Femur (tissue), 1 donor: Measurements from ENCODE around the gene A4GALT.
"Not testable (repeated sequence)": the region's sequence is repeated elsewhere in the genome, so short reads cannot be mapped to it uniquely, and the experiment has no call there.

Experiments used
- DNase-seq: peaks from one replicate; pipeline ENCODE4 v3.0.0-alpha.2; 2017

The A4GALT gene

DNA sequence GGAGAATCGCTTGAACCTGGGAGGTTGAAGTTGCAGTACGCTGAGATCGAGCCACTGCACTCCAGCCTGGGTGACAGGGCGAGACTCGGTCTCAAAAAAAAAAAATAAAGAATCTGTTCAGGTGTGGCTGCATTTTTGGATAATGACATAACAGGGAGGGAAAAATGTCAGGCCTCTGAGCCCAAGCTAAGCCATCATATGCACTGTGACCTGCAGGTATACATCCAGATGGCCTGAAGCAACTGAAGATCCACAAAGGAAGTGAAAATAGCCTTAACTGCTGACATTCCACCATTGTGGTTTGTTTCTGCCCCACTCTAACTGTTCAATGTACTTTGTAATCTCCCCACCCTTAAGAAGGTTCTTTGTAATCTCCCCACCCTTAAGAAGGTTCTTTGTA, 19.6 kb upstream of the A4GALT start:
- DNase-seq = not testable (repeated sequence)

DNA sequence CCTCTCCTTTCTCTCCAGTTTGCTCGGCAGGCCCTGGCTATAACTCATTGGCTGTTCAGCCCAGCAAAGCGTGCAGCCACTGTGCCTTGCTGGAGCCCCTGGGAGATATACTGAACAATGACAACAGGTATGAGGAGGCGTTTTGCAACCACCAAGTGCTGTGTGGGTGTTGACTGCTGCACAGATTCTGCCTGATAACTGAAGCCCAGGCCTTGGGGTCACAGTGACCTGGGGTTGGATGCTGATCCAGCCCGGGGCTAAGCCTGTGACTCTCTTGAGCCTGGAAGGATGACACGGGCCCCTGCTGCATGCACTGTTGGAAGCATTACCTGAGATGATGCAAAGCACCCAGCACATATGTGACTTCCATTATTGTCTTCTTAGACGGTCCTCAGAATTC, 13.7 kb upstream of the A4GALT start:
- DNase-seq = no peak

DNA sequence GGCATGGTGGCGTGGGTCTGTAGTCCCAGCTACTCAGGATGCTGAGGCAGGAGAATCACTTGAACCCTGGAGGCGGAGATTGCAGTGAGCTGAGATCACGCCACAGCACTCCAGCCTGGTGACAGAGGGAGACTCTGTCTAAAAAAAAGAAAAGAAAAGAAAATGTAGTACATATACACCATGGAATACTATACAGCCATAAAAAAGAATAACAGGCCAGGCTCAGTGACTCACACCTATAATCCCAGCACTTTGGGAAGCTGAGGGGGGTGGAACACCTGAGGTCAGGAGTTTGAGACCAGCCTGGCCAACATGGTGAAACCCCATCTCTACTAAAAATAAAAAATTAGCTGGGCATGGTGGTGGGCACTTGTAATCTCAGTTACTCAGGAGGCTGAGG, 12.7 kb upstream of the A4GALT start:
- not testable (repeated sequence) for DNase-seq

DNA sequence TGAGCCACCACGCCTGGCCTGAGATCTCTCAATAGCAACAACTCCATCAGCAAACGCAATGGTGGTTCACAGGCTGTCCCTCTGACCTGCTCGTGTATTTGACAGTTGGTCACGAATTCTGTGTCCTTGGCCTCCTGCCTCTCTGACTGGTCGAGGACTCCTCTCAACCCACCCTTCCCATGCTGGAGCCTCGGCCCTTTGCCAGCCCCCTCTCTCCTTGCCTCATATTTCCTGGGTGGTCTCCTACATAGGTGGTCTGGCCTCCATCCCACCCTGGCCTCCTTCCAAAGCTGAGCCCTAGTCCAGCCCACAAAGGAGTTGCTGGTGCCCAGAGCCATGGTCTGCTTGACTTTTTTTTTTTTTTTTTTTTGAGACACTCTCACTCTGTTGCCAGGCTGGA, 11.4 kb upstream of the A4GALT start:
- no peak for DNase-seq

DNA sequence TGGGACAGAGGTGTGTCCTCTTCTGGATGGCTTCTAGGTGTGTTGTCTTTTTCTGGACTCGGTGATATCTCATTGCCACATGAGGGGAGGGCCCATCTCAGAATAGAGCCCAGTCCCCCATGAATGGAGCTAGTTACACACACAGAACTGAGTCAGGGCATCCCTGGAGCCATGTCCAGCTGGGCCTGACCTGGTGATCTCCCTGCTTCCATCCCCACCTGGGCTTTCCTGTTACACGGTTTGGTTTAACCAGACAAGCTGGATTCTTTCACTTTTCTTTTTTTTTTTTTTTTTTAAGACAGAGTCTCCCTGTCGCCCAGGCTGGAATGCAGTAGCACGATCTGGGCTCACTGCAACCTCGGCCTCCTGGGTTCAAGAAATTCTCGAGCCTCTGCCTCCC, 6.1 kb upstream of the A4GALT start:
- no peak for DNase-seq

DNA sequence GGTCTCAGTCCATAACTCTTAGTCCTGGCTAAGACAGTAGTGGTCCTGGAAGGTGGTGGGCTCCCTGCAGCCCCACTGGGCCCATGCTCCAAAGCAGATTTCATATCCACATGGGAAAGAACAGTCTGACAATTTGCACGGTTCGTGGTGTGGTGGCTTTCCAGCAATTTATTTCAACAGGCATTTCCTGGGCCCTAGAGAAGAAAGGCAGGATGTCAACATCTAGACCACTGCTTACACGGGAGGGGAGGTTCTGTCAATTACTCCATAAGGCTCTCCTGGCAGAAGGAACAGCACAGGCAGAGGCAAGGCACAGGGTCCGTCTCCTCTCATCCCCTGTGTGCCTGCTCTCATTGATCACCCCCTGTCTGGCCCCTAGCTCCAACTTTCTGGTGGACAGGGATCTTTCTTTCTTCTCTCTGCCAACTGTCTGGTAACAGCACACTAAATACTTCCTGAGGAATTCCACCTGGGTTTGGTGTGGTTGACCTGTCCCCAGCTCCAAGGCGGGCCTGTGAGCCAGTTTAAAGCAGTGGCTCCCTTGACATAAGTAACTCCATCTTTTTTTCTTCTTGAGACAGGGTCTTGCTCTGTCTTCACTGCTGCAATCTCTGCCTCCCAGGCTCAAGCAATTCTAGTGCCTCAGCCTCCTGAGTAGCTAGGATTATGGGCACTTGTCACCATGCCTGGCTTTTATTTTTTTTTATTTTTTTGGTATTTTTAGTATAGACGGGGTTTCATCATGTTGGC, 5.1 kb upstream of the A4GALT start:
- DNase-seq = no peak

DNA sequence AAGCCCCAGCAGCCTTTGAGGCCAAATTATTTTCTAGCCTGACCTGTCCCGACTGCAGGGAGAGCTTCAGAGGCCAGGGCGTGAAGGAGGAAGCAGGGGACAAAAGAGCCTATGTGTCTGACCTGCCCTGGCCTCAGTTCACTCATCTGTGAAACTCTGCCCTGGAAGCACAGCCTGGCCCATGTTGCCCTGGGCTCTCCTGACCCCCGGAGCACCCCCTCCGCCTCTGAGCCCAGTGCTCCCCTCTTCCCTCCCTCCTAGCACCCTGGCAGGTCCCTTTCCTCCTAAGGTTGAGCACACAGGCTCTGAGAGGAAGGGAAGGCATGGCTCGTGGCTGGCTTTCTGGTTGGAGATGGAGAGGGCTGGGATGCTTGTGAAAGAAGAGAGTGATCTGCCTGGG, 3.4 kb upstream of the A4GALT start:
- DNase-seq = no peak

DNA sequence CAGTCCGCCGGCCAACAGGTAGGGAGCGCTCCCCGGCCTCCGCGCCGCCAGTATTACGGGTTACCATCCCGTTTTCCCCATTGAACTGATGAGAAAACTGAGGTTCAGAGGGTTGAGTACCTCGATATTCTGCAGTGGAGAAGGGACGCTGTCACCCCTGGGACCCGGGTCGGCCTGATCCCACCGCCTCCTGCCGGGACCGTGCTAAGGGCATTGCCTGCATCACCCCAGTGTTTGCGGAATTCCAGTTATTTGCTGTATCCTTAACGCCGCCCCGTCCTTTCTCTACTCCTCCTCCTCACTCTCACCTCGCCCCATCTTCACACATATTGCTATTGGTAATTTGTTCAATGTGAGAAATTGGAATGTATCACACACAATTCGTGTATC, 370 bp upstream of the A4GALT start:
- DNase-seq = no peak

DNA sequence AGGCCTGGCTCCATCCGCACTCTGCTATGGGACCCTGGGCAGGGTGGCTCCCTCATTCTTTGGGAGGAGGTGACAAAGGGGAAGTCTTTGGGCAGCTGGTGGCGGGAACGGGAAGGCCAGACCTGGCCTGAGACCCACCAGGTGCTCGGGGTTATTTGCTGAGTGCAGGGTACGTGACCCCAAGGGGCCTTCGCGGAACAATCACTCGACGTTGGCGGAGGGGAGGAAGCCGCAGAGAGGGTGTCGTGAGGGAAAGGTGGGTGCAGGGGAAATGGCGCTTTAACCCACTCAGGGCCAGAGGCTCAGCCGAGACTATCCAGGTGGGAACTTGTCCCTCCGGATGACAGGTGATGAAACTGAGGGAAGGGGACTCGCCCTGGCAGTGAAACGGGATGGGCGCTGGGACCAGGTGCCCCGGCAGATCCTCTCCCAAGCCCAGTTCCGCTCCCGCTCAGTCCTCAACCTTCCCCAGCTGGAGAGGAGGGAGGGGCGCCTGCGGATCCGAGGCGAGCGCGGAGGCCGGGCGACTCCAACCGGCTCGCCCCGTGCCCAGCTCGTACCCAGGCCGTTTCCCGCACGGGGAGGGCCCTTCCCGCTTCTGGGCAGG, 911 bp downstream of the A4GALT start:
- no peak for DNase-seq

DNA sequence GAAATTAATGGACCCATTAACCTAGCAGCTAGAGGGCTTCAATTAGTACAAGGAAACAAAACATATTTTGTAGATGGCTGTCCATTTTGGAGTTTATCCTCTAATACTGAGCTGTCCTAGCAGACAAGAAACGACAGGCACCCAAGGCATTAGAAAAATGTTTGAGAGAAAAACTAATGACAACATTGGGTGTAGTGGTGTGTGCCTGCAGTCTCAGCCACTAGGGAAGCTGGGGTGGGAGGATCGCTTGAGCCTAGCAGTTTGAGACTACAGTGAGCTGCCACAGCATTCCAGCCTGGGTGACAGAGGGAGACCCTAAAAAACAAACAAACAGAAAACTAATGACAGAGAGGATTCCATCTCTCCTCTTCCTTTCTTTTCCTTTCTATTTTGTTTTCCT, 1.5 kb downstream of the A4GALT start:
- DNase-seq = no peak

DNA sequence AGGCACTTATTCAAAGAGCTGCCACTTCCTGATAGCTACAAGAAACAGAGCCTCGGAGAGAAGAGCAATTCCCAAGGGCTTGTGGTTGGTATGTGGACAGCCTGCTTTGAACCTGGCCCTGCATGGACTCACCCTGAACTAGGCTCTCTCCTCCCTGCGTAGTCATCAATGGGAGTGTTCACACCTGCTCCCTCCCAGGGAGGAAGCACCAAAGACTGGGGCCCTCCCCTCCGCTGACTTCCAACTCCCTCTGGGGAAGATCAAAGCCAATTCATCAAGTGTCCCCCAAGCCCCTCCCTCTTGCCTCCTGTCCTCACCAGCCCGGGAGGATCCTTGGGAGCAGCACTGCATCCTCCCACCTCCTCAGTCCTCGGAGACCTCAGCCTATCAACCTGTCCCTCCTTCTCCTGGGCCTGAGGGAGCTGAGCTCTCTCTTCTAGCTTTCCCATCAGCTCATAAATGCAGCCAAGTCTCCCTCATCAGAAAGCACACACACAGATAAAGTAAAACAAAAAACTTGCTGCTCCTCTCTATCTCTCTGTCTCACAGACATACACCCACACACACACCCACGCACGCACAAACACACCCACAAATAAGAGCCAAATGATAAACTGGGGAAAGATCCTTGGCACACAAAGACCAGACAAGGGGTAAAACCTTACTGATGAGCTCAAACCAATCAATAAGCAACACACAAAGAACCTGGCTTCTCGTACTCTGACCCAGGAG, 3.3 kb downstream of the A4GALT start:
- DNase-seq = no peak

DNA sequence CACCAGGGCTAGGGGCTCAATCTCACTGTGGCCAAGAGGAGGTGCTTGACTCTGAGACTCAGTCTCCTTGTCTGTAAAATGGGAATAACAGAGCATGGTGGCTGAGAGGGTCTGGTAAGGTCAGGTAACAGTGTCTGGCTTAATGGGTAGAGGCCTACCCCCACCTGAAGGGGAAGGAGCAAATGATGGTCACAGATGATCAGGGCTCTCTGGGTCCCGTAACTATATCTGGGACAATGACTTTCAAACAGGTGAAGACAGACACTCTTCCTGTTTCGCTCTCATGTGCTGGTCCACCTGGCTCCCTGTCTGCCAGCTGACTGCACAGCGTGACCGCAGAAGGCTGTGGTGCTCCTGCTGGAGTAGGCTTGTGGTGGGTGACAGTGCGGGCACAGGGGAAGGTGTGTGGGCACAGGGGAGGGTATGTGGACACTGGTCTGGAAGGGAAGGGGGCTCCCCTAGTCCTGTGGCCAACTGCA, 4.0 kb downstream of the A4GALT start:
- DNase-seq = no peak

DNA sequence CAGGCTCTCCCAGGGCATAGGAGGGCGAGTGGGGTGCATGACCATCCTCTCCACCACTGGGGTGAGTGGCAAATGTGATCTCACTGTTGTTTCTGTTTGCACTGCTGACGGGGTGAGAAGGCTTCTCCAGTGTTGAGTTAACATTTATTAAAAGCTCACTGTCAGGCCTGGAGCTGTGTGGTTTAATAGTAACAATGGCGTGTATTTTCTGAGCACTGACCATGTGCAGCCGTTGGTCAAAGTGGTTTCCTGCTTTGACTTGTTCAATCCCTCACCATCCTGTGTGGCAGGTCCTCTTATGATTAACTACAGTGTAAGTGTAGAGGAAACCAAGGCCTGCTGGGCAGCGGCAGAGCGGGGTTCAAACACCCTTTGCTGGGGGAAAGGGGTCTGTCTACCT, 4.4 kb downstream of the A4GALT start:
- DNase-seq = no peak

DNA sequence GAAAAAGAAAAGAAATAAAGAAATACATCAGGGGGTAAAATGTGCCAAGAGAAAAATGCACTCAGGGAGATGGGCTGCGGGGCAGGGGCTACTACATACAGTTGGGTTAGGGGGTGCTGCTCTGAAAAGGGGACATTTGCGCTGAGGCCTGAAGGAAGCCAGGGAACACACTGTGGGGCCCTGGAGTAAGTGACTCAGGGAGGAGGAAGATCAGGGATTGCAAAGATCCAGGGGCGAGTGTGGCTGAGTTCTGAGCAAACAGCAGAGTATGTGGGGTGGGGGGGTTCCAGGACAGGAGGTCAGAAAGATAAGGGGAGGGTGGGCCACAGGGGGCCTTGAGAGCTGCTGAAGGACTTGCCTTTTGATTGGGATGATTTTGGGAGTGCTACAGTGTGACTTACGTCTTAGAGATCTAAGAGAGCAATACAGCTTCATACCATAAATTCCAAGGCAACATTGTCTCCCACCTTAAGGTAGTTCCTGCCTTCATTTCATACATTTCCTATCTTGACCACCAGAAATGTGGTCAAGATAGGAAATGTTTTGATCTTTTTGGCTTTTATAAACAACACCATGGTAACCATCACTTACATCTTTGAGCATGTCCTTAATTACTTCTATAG, 5.8 kb downstream of the A4GALT start:
- no peak for DNase-seq

DNA sequence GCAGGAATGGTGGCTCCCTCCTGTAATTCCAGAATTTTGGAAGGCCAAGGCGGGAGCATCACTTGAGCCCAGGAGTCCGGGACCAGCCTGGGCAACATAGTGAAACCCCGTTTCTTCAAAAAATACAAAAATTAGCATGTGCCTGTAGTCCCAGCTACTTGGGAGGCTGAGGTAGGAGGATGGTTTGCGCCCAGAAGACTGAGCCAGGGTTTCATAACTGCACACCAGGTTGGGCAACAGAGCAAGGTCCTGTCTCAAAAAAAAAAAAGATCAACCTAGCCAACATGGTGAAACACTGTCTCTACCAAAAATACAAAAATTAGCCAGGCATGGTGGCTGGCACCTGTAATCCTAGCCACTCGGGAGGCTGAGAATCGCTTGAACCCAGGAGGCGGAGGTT, 6.4 kb downstream of the A4GALT start:
- no peak for DNase-seq

DNA sequence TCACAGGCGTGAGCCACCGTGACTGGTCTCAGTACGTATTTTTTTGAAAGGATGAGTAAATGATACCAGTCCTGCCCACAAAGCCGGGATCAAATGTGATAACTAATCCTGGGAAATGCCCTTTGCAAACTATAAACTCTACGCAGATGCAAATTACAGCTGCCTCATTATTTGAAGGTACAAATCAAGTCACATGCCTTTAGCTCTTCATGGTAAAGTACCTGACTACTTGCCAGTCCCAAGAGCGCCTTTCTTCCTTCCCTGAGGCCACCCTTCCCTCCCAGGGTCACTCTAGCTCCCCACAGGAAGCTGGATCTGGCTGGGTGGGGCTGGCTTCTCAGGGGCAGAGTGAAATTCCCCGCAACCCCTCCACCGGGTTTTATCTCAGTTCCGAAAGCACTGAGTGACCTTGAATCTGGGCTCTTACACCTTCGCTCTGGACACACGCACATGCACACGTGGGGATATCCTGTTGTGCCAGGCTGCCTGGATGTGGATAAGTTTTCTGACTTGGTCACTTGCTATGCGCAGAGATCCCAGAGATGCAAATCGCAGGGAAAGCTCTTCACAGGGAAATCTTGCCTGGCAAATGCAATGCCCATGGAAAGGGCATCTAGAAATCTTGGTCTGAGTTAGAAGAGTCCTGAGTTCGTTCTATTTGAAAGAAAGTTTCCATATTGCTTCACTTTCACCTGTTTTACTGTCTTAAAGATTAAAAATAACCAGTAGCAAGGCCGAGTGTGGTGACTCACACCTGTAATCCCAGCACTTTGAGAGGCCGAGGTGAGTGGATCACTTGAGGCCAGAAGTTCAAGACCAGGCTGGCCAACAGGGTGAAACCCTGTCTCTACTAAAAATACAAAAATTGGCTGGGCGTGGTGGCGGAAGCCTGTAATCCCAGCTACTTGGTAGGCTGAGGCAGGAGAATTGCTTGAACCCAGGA, 8.5 kb downstream of the A4GALT start:
- no peak for DNase-seq

DNA sequence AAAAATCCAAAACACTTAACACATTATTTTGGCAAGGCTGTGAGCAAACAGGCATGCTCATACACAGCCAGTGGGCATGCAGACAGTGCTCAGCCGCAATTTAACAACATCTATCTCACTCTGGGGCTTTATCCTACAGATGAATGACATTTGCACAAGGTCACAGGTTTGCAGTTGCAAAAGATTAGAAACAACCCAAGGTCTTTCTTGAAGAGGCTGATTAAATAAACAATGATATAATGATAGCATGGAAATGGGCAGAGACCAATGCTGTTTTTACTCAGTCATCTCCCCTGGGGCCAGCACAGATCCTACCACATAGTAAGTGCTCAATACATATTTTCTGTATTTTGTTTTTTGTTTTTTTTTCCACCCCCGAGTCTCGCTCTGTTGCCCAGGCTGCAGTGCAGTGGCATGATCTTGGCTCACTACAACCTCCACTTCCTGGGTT, 9.4 kb downstream of the A4GALT start:
- DNase-seq = no peak

DNA sequence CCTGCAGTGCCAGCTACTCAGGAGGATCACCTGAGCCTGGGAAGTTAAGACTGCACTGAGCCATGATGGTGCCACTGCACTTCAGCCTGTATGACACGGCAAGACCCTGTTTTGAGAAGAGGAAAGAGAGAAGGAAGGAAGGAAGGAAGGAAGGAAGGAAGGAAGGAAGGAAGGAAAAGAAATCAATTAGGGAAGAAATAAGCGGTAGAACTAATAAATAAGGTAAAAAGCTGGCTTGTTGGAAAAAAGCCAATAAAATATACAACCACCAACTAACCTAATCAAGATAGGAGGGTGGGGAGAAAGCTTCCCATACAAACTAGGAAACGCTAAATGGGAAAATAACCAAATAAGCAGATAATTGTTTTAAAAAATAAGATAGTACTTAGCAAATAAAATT, 12.3 kb downstream of the A4GALT start:
- DNase-seq = no peak

DNA sequence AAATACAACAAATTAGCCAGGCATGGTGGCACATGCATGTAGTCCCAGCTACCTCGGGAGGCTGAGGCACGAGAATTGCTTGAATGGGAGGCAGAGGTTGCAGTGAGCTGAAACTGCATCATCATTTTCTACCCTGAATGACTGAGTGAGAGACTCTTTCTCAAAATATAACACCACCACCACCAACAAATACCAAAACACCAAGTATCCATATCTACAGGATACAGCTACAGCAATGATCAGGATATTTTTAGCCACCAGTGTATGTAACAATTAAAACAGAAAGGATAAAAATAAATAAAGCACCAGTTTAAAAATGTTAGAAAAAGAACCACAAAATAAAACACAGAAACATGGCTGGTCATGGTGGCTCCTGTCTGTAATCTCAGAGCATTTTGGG, 13.2 kb downstream of the A4GALT start:
- DNase-seq = no peak

DNA sequence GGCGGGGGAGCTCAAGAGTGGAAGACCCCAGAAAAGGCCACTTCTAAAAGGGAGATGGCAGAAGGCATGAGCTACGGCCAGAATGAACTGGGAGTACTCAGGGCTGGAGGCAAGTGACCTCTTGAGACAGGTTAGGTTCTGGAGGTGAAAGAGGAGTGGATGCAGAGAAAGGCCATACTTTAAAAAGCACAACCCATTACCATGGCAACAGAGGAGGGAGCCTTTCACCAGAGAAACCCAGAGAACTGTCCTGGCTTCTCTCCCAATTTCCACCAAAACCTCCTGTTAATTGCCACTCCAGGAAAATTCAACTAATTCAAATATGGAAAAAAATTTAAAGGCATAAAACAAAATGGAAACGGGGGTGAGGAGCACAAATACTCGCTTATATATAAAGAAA, 15.8 kb downstream of the A4GALT start:
- DNase-seq = no peak

DNA sequence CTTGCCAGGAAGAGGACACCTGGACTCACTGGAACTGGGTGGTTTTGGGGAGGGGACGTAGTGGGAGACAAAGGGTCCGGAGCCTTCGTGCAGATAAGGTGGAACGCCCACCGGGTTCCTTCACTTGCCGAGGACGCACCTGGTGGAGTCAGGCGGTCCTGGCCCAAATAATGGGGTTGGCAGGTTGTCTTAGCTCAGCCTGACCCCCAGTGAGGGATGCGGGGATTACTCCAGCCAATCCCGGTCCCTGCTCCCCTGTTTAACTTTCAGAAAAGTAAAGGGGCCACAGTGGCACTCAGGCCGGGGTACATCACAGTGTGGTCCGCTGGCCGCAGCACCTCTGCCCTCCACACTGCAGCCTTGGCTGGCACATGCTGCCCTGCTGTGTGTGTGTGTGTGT, 18.0 kb downstream of the A4GALT start:
- no peak for DNase-seq

DNA sequence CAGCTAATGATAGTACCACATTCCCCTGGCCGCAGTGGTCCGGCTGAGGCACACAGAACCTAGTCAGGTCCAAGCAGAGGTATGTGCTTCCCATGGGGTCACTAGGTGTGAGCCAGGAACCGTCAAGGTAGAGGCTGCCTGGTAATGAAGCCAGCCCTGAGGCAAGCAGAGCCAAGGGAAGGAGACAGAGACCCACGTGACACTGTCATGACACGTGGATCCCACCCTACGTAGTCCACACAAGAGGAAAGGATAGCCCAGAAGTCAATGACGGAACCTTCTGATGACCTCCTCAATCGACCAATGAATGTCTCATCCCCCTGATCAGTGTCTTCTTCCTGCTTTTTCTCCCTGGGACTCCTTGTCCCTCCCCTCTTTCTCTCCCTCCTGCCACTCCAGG, 19.0 kb downstream of the A4GALT start:
- DNase-seq = no peak
